Brain microvascular endothelial cell (primary cell): ENCODE measurements around the gene ISLR.

Experiments used
- DNase-seq: peaks from one replicate; pipeline ENCODE4 v3.0.0-alpha.2; 2020
- H3K27ac ChIP-seq: fragments of 250-450 bp; sonication (Bioruptor Pico); 2 replicates; pipeline ENCODE4 v1.5.1; 2020; ENCODE audit warnings: mild to moderate bottlenecking, moderate library complexity
- H3K27me3 ChIP-seq: fragments of 250-450 bp; sonication (Bioruptor Pico); replicated peaks from 2 replicates; pipeline ENCODE4 v1.5.1; 2020; ENCODE audit warnings: mild to moderate bottlenecking
- H3K36me3 ChIP-seq: fragments of 250-450 bp; sonication (Bioruptor Pico); replicated peaks from 2 replicates; pipeline ENCODE4 v1.5.1; 2020; ENCODE audit warnings: mild to moderate bottlenecking
- H3K4me3 ChIP-seq: 2 replicates; pipeline ENCODE4 v1.5.1; 2011; ENCODE audit warnings: low read depth, mild to moderate bottlenecking, control low read depth, low read length, moderate library complexity
- in situ Hi-C: cut with HindIII; loops from 2 replicates; pipeline ENCODE4 v1.10.0; 2017; ENCODE audit warnings: low sequenced_read_pairs, low pct_ligation_motif_present
- TF ChIP-seq, protein P1 (sequence below): IDR thresholded peaks from 2 replicates; pipeline ENCODE4 v1.5.1; 2011; ENCODE audit warnings: low read depth, mild to moderate bottlenecking, moderate library complexity, low read length, control low read depth, inconsistent platforms; ENCODE audit errors: missing control alignments

ISLR gene

GRCh38 chr15:74194572-74195559 lies 21.4 kb downstream of the ISLR start:
- H3K27ac ChIP-seq: no peak overlapping the region
- TF ChIP-seq, protein P1, sequence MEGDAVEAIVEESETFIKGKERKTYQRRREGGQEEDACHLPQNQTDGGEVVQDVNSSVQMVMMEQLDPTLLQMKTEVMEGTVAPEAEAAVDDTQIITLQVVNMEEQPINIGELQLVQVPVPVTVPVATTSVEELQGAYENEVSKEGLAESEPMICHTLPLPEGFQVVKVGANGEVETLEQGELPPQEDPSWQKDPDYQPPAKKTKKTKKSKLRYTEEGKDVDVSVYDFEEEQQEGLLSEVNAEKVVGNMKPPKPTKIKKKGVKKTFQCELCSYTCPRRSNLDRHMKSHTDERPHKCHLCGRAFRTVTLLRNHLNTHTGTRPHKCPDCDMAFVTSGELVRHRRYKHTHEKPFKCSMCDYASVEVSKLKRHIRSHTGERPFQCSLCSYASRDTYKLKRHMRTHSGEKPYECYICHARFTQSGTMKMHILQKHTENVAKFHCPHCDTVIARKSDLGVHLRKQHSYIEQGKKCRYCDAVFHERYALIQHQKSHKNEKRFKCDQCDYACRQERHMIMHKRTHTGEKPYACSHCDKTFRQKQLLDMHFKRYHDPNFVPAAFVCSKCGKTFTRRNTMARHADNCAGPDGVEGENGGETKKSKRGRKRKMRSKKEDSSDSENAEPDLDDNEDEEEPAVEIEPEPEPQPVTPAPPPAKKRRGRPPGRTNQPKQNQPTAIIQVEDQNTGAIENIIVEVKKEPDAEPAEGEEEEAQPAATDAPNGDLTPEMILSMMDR: no peak
- no peaks in the 10 kb centered on the region for H3K27me3 ChIP-seq
- DNase-seq: no peak
- H3K4me3 ChIP-seq: no peak overlapping the region
- in situ Hi-C loops: no loop called here
- no peaks in the 10 kb centered on the region for H3K36me3 ChIP-seq

DNA sequence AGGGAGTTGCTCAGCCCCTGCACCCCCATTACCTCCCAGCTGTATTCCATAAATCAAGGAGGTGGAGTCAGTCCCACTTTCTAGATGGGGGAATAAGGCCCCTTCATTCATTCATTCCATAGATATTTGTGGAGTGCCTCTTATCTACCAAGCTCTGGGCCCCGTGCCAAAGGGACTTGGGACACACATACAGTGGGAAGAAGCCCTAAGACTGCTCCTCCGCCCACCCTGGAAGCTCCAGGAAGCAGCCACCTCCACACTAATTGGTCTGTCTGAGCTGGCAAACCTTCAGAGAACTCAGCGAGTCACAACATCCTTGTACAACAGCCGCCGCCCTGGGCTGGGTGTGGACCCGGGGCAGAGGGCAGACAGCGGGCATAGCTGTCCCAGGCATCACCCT lies 22.7 kb downstream of the ISLR start:
- Histone ChIP-seq H3K4me3 (no peak overlapping the region), H3K36me3 (no peaks in the 10 kb centered on the region), H3K27ac (peak overlapping the region; percentile 67), H3K27me3 (no peaks in the 10 kb centered on the region)
- TF ChIP-seq, protein P1: no peak
- in situ Hi-C loops: no loop called here
- DNase-seq: peak; percentile 98

DNA sequence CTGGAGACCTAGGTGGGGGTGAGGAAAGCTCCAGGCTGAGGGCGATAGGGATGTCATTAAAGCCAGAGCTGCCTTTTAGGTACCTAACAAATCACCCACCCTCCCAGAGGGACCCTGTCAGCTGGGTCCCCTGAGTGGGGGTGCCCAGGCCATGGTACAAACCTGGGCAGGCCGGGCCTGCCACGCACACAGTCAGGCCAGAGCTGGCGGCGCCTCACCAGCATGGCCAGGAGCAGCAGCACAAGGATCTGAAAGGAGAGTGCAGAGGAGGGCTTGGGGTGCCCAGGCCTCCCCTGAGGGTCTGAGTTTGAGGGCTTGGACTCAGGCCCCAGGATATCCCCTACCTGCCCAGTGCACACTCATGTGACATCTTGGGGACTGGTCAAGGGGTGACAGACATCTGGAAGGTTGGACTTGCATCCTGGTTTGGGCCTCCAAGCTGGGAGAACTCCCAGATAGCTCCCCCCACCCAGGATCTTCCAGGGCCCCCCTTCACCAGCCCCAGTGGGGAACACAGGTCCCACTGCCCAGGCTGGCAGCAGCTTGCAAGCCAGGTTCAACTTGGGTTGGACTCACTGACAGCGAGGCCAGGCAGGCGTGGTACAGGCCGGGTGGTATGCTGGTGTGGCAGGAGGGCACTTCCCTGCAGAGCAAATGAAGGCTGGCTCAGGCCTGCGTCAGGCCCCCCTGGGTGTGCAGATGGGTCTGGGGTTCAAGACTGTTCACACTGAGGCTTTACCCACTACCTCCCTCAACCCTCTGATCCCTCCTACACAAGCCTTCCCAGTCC lies 23.9 kb downstream of the ISLR start:
- Histone ChIP-seq H3K27me3 (no peaks in the 10 kb centered on the region), H3K4me3 (no peak overlapping the region), H3K27ac (no peak overlapping the region), H3K36me3 (no peaks in the 10 kb centered on the region)
- TF ChIP-seq, protein P1: no peak
- in situ Hi-C loops: no loop called here
- DNase-seq: no peak

DNA sequence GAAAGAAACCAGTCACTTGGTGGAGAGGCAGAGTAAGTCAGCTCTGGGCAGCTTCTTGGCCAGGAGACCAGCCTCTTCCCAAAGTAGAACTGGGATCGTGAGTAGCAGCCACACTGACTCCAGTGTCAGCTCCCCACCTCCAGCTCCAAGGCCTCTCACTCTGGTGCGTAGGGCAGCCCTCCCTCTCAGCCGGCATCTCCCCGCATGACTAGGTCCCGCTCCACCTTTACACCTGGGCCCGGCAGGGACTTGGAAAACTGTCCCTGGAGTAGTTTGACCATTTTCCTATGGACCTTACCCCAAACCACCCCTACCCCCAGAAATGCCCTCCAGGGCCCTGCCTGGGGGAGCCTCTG lies 25.8 kb downstream of the ISLR start:
- DNase-seq: no peak
- in situ Hi-C loops: no loop called here
- Histone ChIP-seq H3K36me3 (no peaks in the 10 kb centered on the region), H3K4me3 (no peak overlapping the region), H3K27ac (no peak overlapping the region), H3K27me3 (no peaks in the 10 kb centered on the region)
- TF ChIP-seq, protein P1: no peak

DNA sequence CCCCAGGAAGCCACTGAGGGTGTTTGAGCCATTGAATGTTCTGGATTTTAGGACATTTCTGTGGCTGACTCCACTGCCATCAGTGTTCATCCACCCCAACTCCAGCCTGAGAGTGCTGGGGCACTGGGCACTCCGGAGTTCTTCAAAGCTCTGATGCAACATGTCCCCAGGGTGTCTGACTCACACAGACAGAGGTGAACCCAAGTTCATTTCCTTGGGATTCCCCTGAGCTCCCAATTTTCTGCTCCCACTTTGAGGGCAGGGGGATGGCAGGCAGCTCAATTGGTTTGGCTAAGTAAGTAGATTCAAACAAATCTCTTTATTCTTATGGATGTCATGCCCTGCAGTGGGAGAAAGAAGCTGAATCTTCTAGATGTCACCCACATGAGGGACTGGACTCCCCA lies 26.9 kb downstream of the ISLR start:
- Histone ChIP-seq H3K4me3 (no peak overlapping the region), H3K36me3 (no peaks in the 10 kb centered on the region), H3K27ac (peak overlapping the region; percentile 87), H3K27me3 (no peaks in the 10 kb centered on the region)
- TF ChIP-seq, protein P1: no peak
- in situ Hi-C loops: no loop called here
- peak; percentile 85 for DNase-seq
